Liver (tissue), 3 donors: ENCODE results near the gene TMEM101.

Experiments used
- CTCF ChIP-seq: fragments of 150-350 bp; IDR thresholded peaks from 2 replicates; pipeline ENCODE4 v1.5.1; 2017; ENCODE audit warnings: improper control_type of control experiment, low read depth, low read length; ENCODE audit not compliant: missing input control
- MAX ChIP-seq: IDR thresholded peaks from 2 replicates; pipeline ENCODE4 v1.6.1; 2016; ENCODE audit warnings: antibody characterized with exemption
- TAF1 ChIP-seq: conservative IDR thresholded peaks from 2 replicates; pipeline ENCODE4 v1.6.1; 2016; ENCODE audit warnings: antibody characterized with exemption, mild to moderate bottlenecking
- donor health status: healthy.
- donor health status: healthy.

- no peak for TF ChIP-seq MAX
- no peak for TF ChIP-seq CTCF
- TF ChIP-seq TAF1: no peak
These were observed 30.2 kb downstream of the TMEM101 start for GRCh38 chr17:43984521-43984920.
